BE2C (cell line): ENCODE measurements around the gene DENND1A.

ENCODE experiments used
- DNase-seq: peaks from one replicate; pipeline ENCODE4 v3.0.0-alpha.2; 2020
- H3K27me3 ChIP-seq: fragments of 250-450 bp; sonication (Bioruptor Pico); 2 replicates; pipeline ENCODE4 v1.5.1; 2020; ENCODE audit warnings: mild to moderate bottlenecking
- H3K36me3 ChIP-seq: fragments of 250-450 bp; sonication (Bioruptor Pico); 2 replicates; pipeline ENCODE4 v1.5.1; 2020; ENCODE audit warnings: mild to moderate bottlenecking
- H3K4me1 ChIP-seq: fragments of 250-450 bp; sonication (Bioruptor Pico); 2 replicates; pipeline ENCODE4 v1.5.1; 2020
- H3K4me3 ChIP-seq: 2 replicates; pipeline ENCODE4 v1.5.1; 2011; ENCODE audit warnings: low read depth, low read length
- H3K9me3 ChIP-seq: fragments of 250-450 bp; sonication (Bioruptor Pico); 2 replicates; pipeline ENCODE4 v1.5.1; 2020
- TF ChIP-seq, protein P1 (sequence below): IDR thresholded peaks from 2 replicates; pipeline ENCODE4 v1.5.1; 2012; ENCODE audit warnings: mild to moderate bottlenecking, low read depth, low read length

DENND1A gene

DNA sequence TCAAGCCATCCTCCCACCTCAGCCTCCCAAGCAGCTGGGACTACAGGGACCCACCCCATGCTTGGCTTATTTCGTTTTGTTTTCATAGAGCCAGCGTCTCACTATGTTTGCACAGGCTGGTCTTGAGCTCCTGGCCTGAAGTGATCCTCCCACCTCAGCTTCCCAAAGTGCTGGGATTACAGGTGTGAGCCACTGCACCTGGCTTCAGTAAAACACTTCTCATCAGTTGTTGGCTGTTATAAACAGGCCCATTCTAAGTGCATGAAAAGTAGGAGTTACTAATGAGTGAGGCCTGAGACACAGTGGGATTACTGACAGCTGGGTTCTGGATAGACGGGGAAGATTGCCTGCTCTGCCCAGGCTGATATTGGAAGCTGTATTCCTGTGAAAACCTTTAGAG, 570.4 kb downstream of the DENND1A start:
- peaks cover 26% of the 10 kb centered on the region for H3K4me1 ChIP-seq
- H3K9me3 ChIP-seq: no peaks in the 10 kb centered on the region
- no peak for DNase-seq
- TF ChIP-seq, protein P1, sequence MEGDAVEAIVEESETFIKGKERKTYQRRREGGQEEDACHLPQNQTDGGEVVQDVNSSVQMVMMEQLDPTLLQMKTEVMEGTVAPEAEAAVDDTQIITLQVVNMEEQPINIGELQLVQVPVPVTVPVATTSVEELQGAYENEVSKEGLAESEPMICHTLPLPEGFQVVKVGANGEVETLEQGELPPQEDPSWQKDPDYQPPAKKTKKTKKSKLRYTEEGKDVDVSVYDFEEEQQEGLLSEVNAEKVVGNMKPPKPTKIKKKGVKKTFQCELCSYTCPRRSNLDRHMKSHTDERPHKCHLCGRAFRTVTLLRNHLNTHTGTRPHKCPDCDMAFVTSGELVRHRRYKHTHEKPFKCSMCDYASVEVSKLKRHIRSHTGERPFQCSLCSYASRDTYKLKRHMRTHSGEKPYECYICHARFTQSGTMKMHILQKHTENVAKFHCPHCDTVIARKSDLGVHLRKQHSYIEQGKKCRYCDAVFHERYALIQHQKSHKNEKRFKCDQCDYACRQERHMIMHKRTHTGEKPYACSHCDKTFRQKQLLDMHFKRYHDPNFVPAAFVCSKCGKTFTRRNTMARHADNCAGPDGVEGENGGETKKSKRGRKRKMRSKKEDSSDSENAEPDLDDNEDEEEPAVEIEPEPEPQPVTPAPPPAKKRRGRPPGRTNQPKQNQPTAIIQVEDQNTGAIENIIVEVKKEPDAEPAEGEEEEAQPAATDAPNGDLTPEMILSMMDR: no peak
- no peaks in the 10 kb centered on the region for H3K27me3 ChIP-seq
- no peak overlapping the region for H3K4me3 ChIP-seq
- no peaks in the 10 kb centered on the region for H3K36me3 ChIP-seq

DNA sequence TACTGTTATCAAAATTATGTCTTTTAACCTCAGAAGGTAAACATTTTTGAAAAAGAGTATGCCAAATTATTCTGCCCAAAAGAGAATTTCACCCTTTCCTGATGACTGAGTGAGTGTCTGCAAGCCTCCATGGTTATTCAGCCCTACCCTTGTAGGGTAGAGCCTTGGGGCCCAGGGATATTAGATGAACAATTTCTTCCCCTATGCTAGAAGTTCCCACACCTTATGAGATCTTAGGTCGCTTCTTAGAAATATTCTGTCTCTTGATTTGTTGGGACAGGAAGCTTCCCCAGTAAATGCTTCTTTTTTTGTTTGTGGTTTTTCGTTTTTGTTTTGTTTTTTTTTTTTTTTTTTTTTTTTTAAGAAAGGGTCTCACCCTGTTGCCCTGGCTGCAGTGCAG, 570.8 kb downstream of the DENND1A start:
- no peaks in the 10 kb centered on the region for H3K9me3 ChIP-seq

DNA sequence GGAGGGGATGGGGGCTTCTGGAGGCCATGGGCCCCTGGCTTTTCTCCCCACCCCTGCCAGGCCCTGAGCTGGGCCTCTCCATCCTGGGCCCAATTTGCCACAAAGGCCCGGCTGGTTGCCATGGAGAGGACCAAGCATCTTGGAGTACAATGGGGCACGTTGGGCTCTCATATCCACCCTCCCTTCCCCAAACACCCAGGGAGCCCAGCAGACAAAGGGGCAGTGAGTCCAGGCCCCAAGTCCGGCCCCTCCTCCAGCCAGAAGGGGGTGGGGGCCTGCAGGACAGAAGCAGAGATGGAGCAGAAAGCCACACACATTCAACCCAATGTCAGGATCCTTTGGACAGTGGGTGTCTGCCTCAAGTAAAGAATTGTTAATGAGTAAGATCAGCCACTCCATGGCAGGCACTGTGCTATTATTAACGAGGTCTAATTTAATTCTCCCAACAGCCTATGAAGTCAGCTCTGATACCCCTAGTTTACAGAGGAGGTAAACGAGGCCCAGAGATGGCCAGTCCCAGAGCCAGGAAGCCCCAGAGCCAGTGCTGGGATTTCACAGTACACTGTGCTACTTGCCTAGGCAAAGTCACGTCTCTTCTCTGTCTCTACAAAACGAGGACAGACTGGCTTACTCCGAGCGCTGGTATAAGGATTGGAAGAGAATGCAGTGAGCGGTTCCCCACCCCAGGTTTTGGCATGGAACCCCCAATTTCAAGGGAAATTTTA, 571.6 kb downstream of the DENND1A start:
- TF ChIP-seq, protein P1: no peak
- H3K4me3 ChIP-seq: no peak overlapping the region
- no peak for DNase-seq
- H3K4me1 ChIP-seq: peaks cover 24% of the 10 kb centered on the region
- no peaks in the 10 kb centered on the region for H3K9me3 ChIP-seq
- no peaks in the 10 kb centered on the region for H3K36me3 ChIP-seq
- H3K27me3 ChIP-seq: no peaks in the 10 kb centered on the region

More for the DNA sequence above, 570.8 kb downstream of the DENND1A start:
- Histone ChIP-seq H3K4me3 (no peak overlapping the region), H3K4me1 (peaks cover 24% of the 10 kb centered on the region), H3K27me3 (no peaks in the 10 kb centered on the region), H3K36me3 (no peaks in the 10 kb centered on the region)
- TF ChIP-seq, protein P1: no peak
- DNase-seq: no peak

DNA sequence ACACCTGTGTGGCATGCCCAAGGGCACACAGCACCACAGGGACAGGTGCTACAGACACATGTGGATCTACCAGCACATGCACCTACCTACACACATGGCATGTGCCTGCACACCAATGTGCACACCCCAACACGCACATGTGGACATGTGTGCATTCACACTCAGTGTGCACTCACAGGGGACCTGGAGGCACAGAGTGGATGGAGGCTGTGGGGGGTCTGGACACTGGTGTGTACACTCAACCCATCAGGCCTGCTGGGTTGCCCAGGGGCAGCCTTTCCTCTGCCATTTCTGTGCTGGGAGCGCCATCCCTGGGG, 572.2 kb downstream of the DENND1A start:
- DNase-seq: no peak
- Histone ChIP-seq H3K4me1 (peaks cover 24% of the 10 kb centered on the region), H3K9me3 (no peaks in the 10 kb centered on the region), H3K36me3 (no peaks in the 10 kb centered on the region), H3K4me3 (no peak overlapping the region), H3K27me3 (no peaks in the 10 kb centered on the region)
- TF ChIP-seq, protein P1: no peak

DNA sequence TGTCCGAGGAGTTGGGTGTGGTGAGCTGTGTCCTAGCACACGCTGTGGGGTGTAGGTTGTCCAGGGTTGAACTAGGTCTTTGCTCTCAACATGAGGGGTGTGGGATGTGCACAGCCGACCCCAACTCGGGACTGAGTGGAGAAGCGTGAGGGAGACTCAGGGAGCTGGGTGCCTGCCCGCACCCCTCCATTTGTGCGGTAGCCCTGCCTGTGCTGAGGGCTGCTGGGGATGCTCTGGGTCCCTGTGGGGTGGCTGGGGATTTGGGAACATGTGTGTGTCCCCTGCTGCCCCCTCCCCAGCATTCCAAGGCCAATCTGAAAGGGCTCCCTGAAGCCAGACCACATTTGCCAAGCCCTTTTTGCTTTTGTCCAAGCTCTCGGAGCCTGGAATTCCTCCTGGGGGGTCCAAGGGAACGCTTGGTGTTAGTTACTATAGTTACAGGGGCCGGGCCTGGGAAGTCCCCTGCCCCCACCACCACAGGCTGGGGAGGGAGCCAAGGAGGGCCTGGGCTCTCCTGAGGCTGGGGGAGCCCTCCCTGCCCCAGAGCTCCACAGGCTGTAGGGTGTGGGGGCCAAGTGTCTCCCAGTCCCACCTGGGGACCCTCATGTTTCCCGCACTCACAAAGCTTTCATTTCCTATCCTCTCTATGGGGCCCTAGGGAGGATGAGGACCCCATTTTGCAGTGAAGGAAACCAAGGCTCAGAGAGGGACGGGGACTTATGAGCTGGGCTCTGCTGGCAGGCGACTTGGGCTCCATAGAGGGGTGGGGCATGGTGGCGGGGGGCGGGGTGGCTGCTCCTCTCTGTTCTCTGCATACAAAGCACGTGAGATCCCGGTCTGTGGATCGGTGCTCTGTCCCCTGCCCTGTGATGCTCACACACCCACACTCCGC, 572.8 kb downstream of the DENND1A start:
- DNase-seq: no peak
- Histone ChIP-seq H3K4me1 (peaks cover 24% of the 10 kb centered on the region), H3K27me3 (no peaks in the 10 kb centered on the region), H3K36me3 (no peaks in the 10 kb centered on the region), H3K4me3 (no peak overlapping the region), H3K9me3 (no peaks in the 10 kb centered on the region)
- TF ChIP-seq, protein P1: no peak

DNA sequence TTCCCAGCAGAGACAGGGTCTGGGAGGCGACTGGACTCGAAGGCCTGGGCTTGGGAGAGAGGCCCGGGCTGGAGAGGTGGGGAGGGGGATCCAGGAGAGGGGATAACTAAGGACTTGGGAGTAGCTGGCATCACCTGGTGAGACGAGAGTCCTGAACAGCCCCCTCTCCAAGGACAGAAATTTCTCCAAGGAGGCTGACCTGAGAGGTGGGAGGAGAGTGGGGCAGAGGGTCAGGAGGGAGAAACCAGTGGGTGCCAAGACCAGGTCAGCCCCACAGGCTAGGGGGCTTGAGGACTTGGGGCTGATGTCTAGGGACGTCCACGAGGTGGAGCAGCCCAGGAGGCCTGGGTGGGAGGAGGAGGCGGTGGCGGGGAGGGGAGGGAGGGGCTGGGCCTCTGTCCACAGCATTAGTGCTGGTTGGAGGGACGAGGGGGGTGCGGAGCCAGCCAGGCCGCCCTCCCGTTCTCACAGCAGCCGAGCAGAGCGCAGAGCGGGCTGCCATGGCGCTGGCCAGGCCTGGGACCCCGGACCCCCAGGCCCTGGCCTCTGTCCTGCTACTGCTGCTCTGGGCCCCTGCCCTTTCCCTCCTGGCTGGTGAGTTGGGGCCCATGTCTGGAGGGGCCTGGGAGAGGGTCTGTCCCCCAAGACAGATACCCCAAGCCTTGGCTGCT, 574.0 kb downstream of the DENND1A start, which contains the start of gene CRB2:
TSS of gene CRB2 (plus strand) at position 437 of the 671 bp plus-strand sequence. CDS start at position 501, 64 bp downstream.
- no peaks in the 10 kb centered on the region for H3K36me3 ChIP-seq
- TF ChIP-seq, protein P1: peak; percentile 39
- peak; percentile 74 for DNase-seq
- H3K4me3 ChIP-seq: no peak within 1 kb of the TSS
- peaks cover 24% of the 10 kb centered on the region for H3K4me1 ChIP-seq
- H3K27me3 ChIP-seq: no peaks in the 10 kb centered on the region
- no peaks in the 10 kb centered on the region for H3K9me3 ChIP-seq
